ENCODE measurements around the gene TRIO. TPM values are rescaled to one million over a fixed set of nuclear protein-coding genes. Genes with fewer than 3 reads are reported as not detected.

TRIO gene
- total RNA-seq, 1 experiment from 2014 or later: 88.8 TPM

DNA sequence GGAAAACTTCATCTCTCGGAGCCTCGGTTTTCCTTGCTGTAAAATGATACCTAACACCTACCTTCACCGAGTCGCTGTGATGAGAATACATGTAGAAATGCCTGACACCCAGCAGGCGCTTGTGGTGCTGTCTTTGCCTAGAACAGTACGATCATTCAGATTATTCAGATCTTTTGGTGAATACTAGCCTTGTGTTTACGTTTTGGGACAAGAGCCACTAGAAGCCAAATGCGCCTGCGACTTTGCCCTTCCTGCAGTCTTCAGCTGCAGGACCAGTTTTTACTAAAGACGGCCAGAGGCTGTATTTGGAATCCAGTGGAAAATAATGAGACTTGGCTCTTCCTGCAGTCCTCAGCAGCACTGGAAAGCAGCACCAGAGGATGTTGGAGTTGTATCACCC, 189.6 kb downstream of the TRIO start:
- TF ChIP-seq, protein P1, sequence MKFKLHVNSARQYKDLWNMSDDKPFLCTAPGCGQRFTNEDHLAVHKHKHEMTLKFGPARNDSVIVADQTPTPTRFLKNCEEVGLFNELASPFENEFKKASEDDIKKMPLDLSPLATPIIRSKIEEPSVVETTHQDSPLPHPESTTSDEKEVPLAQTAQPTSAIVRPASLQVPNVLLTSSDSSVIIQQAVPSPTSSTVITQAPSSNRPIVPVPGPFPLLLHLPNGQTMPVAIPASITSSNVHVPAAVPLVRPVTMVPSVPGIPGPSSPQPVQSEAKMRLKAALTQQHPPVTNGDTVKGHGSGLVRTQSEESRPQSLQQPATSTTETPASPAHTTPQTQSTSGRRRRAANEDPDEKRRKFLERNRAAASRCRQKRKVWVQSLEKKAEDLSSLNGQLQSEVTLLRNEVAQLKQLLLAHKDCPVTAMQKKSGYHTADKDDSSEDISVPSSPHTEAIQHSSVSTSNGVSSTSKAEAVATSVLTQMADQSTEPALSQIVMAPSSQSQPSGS (CRISPR knock-in tag; IDR thresholded peaks at IDR 0.05; ENCODE audit: borderline replicate concordance, low read depth): no peak
- TF ChIP-seq, protein P2, sequence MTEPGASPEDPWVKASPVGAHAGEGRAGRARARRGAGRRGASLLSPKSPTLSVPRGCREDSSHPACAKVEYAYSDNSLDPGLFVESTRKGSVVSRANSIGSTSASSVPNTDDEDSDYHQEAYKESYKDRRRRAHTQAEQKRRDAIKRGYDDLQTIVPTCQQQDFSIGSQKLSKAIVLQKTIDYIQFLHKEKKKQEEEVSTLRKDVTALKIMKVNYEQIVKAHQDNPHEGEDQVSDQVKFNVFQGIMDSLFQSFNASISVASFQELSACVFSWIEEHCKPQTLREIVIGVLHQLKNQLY (CRISPR knock-in tag; IDR thresholded peaks at IDR 0.05): no peak
- TF ChIP-seq, protein P3, sequence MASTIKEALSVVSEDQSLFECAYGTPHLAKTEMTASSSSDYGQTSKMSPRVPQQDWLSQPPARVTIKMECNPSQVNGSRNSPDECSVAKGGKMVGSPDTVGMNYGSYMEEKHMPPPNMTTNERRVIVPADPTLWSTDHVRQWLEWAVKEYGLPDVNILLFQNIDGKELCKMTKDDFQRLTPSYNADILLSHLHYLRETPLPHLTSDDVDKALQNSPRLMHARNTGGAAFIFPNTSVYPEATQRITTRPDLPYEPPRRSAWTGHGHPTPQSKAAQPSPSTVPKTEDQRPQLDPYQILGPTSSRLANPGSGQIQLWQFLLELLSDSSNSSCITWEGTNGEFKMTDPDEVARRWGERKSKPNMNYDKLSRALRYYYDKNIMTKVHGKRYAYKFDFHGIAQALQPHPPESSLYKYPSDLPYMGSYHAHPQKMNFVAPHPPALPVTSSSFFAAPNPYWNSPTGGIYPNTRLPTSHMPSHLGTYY (CRISPR knock-in tag; IDR thresholded peaks at IDR 0.05): no peak
- TF ChIP-seq, protein P4, sequence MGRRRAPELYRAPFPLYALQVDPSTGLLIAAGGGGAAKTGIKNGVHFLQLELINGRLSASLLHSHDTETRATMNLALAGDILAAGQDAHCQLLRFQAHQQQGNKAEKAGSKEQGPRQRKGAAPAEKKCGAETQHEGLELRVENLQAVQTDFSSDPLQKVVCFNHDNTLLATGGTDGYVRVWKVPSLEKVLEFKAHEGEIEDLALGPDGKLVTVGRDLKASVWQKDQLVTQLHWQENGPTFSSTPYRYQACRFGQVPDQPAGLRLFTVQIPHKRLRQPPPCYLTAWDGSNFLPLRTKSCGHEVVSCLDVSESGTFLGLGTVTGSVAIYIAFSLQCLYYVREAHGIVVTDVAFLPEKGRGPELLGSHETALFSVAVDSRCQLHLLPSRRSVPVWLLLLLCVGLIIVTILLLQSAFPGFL (CRISPR knock-in tag; IDR thresholded peaks at IDR 0.05; ENCODE audit: borderline replicate concordance): no peak
- TF ChIP-seq HMGA2 (CRISPR knock-in tag; IDR thresholded peaks at IDR 0.05): no peak
- no peak for TF ChIP-seq CREM (CRISPR knock-in tag; IDR thresholded peaks at IDR 0.05)
- TF ChIP-seq, protein P5, sequence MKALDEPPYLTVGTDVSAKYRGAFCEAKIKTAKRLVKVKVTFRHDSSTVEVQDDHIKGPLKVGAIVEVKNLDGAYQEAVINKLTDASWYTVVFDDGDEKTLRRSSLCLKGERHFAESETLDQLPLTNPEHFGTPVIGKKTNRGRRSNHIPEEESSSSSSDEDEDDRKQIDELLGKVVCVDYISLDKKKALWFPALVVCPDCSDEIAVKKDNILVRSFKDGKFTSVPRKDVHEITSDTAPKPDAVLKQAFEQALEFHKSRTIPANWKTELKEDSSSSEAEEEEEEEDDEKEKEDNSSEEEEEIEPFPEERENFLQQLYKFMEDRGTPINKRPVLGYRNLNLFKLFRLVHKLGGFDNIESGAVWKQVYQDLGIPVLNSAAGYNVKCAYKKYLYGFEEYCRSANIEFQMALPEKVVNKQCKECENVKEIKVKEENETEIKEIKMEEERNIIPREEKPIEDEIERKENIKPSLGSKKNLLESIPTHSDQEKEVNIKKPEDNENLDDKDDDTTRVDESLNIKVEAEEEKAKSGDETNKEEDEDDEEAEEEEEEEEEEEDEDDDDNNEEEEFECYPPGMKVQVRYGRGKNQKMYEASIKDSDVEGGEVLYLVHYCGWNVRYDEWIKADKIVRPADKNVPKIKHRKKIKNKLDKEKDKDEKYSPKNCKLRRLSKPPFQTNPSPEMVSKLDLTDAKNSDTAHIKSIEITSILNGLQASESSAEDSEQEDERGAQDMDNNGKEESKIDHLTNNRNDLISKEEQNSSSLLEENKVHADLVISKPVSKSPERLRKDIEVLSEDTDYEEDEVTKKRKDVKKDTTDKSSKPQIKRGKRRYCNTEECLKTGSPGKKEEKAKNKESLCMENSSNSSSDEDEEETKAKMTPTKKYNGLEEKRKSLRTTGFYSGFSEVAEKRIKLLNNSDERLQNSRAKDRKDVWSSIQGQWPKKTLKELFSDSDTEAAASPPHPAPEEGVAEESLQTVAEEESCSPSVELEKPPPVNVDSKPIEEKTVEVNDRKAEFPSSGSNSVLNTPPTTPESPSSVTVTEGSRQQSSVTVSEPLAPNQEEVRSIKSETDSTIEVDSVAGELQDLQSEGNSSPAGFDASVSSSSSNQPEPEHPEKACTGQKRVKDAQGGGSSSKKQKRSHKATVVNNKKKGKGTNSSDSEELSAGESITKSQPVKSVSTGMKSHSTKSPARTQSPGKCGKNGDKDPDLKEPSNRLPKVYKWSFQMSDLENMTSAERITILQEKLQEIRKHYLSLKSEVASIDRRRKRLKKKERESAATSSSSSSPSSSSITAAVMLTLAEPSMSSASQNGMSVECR (CRISPR knock-in tag; IDR thresholded peaks at IDR 0.05; ENCODE audit: borderline replicate concordance): no peak
- TF ChIP-seq, protein P6, sequence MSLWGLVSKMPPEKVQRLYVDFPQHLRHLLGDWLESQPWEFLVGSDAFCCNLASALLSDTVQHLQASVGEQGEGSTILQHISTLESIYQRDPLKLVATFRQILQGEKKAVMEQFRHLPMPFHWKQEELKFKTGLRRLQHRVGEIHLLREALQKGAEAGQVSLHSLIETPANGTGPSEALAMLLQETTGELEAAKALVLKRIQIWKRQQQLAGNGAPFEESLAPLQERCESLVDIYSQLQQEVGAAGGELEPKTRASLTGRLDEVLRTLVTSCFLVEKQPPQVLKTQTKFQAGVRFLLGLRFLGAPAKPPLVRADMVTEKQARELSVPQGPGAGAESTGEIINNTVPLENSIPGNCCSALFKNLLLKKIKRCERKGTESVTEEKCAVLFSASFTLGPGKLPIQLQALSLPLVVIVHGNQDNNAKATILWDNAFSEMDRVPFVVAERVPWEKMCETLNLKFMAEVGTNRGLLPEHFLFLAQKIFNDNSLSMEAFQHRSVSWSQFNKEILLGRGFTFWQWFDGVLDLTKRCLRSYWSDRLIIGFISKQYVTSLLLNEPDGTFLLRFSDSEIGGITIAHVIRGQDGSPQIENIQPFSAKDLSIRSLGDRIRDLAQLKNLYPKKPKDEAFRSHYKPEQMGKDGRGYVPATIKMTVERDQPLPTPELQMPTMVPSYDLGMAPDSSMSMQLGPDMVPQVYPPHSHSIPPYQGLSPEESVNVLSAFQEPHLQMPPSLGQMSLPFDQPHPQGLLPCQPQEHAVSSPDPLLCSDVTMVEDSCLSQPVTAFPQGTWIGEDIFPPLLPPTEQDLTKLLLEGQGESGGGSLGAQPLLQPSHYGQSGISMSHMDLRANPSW (CRISPR knock-in tag; conservative IDR thresholded peaks at IDR 0.05; ENCODE audit: low read depth): no peak
- TF ChIP-seq NR3C1 (CRISPR knock-in tag; conservative IDR thresholded peaks at IDR 0.05; ENCODE audit: low read depth): no peak
- no peak for TF ChIP-seq ZNF219 (CRISPR knock-in tag; IDR thresholded peaks at IDR 0.05; ENCODE audit: borderline replicate concordance)
- no peak for TF ChIP-seq ESRRA (CRISPR knock-in tag; IDR thresholded peaks at IDR 0.05; ENCODE audit: borderline replicate concordance)
- no peak for TF ChIP-seq SP1 (CRISPR knock-in tag; conservative IDR thresholded peaks at IDR 0.05)
- no peak for TF ChIP-seq ZNF396 (CRISPR knock-in tag; IDR thresholded peaks at IDR 0.05; ENCODE audit: borderline replicate concordance)
- TF ChIP-seq TEAD1 (CRISPR knock-in tag; IDR thresholded peaks at IDR 0.05): no peak
- TF ChIP-seq ETV6 (CRISPR knock-in tag; IDR thresholded peaks at IDR 0.05): no peak
- TF ChIP-seq, protein P7, sequence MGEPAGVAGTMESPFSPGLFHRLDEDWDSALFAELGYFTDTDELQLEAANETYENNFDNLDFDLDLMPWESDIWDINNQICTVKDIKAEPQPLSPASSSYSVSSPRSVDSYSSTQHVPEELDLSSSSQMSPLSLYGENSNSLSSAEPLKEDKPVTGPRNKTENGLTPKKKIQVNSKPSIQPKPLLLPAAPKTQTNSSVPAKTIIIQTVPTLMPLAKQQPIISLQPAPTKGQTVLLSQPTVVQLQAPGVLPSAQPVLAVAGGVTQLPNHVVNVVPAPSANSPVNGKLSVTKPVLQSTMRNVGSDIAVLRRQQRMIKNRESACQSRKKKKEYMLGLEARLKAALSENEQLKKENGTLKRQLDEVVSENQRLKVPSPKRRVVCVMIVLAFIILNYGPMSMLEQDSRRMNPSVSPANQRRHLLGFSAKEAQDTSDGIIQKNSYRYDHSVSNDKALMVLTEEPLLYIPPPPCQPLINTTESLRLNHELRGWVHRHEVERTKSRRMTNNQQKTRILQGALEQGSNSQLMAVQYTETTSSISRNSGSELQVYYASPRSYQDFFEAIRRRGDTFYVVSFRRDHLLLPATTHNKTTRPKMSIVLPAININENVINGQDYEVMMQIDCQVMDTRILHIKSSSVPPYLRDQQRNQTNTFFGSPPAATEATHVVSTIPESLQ (CRISPR knock-in tag; IDR thresholded peaks at IDR 0.05): no peak
- DNase-seq (ENCODE audit: low spot score) (no peak), ATAC-seq (no peak)
- H3K4me3 Mint-ChIP-seq: no peak overlapping the region
- POLR2A ChIA-PET: no interaction called here
- no peaks in the 10 kb centered on the region for H3K27me3 Mint-ChIP-seq (ENCODE audit: low read depth)
- H3K36me3 Mint-ChIP-seq: peaks cover 21% of the 10 kb centered on the region
- peaks cover 19% of the 10 kb centered on the region for H3K4me1 Mint-ChIP-seq
- H3K27ac Mint-ChIP-seq: peak overlapping the region; percentile 34
- no peaks in the 10 kb centered on the region for H3K9me3 Mint-ChIP-seq
- CTCF ChIA-PET: interaction anchor here (0.7 kb wide), 1 partner anchor 25 kb away, joined by 3 read pairs; no protein-coding TSS in a partner anchor
